Measurements from ENCODE around the gene TRIML1.
"Not testable (repeated sequence)": the region's sequence is repeated elsewhere in the genome, so short reads cannot be mapped to it uniquely, and the experiment has no call there.

The TRIML1 gene

GRCh38 chr4:188147776-188148175 lies 8.5 kb downstream of the TRIML1 start:
- no peak for DNase-seq (ENCODE audit: low read depth in 1 of 2, low spot score in 1 of 2)

GRCh38 chr4:188154668-188155405 lies 15.6 kb downstream of the TRIML1 start:
- no peak for DNase-seq (ENCODE audit: low read depth in 1 of 2, low spot score in 1 of 2)

GRCh38 chr4:188158336-188158735 lies 19.1 kb downstream of the TRIML1 start:
- DNase-seq (ENCODE audit: low read depth in 1 of 2, low spot score in 1 of 2) = no peak

- DNase-seq (ENCODE audit: low read depth in 1 of 2, low spot score in 1 of 2) = not testable (repeated sequence)
Measured at GRCh38 chr4:188159513-188160226, 20.4 kb downstream of the TRIML1 start.

- no peak for DNase-seq (ENCODE audit: low read depth in 1 of 2, low spot score in 1 of 2)
Measured at GRCh38 chr4:188160406-188160805, 21.2 kb downstream of the TRIML1 start.

GRCh38 chr4:188161167-188161566 lies 21.9 kb downstream of the TRIML1 start:
- no peak for DNase-seq (ENCODE audit: low read depth in 1 of 2, low spot score in 1 of 2)

- no peak for DNase-seq (ENCODE audit: low read depth in 1 of 2, low spot score in 1 of 2)
Measured at GRCh38 chr4:188162698-188163097, 23.5 kb downstream of the TRIML1 start.

GRCh38 chr4:188168726-188169373 lies 29.6 kb downstream of the TRIML1 start:
- no peak for DNase-seq (ENCODE audit: low read depth in 1 of 2, low spot score in 1 of 2)

- DNase-seq (ENCODE audit: low read depth in 1 of 2, low spot score in 1 of 2) = no peak
Measured at GRCh38 chr4:188171551-188171950, 32.3 kb downstream of the TRIML1 start.

GRCh38 chr4:188175288-188175687 lies 36.0 kb downstream of the TRIML1 start:
- DNase-seq (ENCODE audit: low read depth in 1 of 2, low spot score in 1 of 2) = no peak

GRCh38 chr4:188177997-188178675 lies 38.9 kb downstream of the TRIML1 start:
- DNase-seq (ENCODE audit: low read depth in 1 of 2, low spot score in 1 of 2) = no peak

GRCh38 chr4:188178806-188179205 lies 39.6 kb downstream of the TRIML1 start:
- no peak for DNase-seq (ENCODE audit: low read depth in 1 of 2, low spot score in 1 of 2)

- no peak for DNase-seq (ENCODE audit: low read depth in 1 of 2, low spot score in 1 of 2)
Measured at GRCh38 chr4:188187106-188187505, 47.9 kb downstream of the TRIML1 start.

GRCh38 chr4:188190461-188190860 lies 51.2 kb downstream of the TRIML1 start:
- DNase-seq (ENCODE audit: low read depth in 1 of 2, low spot score in 1 of 2) = no peak

- no peak for DNase-seq (ENCODE audit: low read depth in 1 of 2, low spot score in 1 of 2)
Measured at GRCh38 chr4:188194421-188194820, 55.2 kb downstream of the TRIML1 start.

GRCh38 chr4:188195389-188195985 lies 56.2 kb downstream of the TRIML1 start:
- DNase-seq (ENCODE audit: low read depth in 1 of 2, low spot score in 1 of 2) = no peak

- DNase-seq (ENCODE audit: low read depth in 1 of 2, low spot score in 1 of 2) = no peak
Measured at GRCh38 chr4:188196134-188196735, 57.0 kb downstream of the TRIML1 start.
